DMS114 treated with DMSO at 0.1 percent for 48 hours (cell line): ENCODE measurements around the gene PSMD5.
A peak's percentile ranks its signal among the peaks of the same experiment; 100 is the strongest.
"Not testable (repeated sequence)": the region's sequence is repeated elsewhere in the genome, so short reads cannot be mapped to it uniquely, and the experiment has no call there.

Experiments used
- DNase-seq: peaks from one replicate; lab custom pipeline; 2025; ENCODE audit not compliant: unreplicated experiment; lab: John Stamatoyannopoulos, UW

Gene PSMD5

DNA sequence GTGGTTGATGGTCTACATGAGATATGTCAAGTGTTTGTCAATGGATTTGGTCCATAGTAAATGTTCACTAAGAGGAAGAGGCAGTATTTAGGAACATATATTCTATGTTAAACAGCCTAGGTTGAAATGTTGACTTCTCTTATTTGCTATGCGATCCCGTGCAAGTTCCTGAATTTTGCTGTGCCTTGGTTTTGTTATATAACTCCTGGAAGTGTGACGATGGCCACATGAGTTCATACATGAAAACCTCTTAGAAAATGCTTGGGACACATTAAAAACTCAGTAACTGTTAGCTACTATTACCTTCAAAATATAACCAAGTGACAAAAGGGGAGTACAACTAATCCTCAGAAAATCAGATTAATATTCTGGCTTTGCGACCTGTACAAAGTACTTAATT is 27.6 kb downstream of the PSMD5 start:
- no peak for DNase-seq

DNA sequence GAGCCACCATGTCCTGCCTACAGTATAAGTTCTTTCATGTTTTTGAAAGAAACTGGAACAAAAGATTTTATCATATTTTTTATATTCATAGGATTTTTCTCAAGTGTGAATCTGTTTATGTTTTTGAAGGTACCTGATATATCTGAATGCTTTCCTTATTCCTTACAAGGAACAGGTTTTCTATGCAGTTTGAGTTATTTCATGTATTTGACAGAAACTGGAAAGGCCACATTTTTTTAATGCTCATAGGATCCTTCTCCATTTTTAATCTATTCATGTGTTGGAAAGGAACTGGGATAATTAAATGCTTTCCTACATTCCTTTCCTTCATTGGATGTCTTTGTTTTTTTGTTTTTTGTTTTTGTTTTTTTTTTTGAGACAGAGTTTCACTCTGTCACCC is 33.8 kb downstream of the PSMD5 start:
- DNase-seq, result no peak

DNA sequence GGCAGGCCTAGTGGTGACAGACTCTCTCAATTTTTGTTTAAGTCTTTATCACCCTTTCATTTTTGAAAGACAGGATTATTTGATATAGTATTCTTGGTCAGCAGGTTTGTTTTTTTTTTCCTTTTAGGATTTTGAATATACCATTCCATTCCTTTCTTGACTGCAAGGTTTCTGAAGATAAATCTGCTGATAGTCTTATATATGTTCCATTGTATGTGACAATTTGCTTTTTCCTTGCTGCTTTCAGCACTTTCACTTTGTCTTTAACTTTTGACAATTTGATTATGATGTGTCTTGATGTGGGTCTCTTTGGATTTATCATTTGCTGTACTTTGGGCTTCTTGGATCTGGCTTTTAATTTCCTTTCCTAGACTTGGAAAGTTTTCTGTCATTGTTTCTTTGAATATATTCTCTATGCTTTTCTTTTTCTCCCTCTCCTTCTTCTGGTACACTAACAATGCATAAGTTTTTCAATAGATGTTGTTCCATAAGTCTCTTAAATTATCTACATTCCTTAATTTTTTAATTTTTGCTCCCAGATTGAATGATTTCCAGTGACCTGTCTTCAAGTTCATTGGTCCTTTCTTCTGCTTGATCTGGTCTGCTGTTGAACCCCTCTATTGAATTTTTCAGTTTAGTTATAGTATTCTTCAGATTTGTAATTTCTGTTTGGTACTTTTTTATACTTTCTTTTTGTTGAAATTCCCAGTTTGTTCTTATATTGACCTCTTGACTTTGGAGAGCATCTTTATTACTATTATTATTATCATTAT is 34.9 kb downstream of the PSMD5 start:
- DNase-seq, result no peak

DNA sequence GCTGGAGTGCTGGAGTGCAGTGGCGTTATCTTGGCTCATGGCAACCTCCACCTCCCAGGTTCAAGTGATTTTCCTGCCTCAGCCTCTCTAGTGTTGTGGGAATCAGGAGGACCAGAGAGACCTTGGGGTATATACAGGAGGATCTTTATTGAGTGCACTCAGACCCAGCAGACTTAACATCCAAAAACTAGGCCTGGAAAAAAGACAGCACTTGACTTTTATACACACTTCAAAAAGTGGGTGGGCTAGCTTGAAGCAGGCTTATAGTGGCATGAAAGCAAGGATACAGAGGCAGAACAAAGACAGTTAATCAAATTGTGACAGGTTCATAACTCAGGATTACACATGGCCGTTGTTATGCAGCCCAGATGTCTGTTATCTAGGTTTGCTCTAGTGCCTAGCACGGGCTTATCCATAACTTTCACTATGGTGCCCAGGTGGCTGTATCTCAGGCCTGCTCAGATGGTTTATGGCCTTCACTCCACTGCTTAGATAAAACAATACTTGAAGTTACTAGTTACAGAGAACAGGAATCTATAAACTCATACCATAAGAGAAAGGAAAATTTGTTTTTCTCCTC is 37.8 kb downstream of the PSMD5 start:
- DNase-seq, result not testable (repeated sequence)

DNA sequence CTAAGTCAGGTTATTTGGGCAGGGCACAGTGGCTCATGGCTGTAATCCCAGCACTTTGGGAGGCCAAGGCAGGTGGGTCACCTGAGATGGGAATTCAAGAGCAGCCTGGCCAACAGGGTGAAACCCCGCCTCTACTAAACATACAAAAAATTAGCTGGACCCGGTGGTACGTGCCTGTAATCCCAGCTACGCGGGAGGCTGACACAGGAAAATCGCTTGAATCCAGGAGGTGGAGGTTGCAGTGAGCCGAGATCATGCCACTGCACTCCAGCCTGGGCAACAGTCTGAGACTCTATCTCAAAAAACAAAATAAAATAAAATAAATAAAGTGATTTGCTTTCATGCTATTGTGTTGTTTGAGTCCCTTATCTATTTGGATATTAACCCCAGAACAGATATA is 41.3 kb downstream of the PSMD5 start:
- DNase-seq, result no peak

DNA sequence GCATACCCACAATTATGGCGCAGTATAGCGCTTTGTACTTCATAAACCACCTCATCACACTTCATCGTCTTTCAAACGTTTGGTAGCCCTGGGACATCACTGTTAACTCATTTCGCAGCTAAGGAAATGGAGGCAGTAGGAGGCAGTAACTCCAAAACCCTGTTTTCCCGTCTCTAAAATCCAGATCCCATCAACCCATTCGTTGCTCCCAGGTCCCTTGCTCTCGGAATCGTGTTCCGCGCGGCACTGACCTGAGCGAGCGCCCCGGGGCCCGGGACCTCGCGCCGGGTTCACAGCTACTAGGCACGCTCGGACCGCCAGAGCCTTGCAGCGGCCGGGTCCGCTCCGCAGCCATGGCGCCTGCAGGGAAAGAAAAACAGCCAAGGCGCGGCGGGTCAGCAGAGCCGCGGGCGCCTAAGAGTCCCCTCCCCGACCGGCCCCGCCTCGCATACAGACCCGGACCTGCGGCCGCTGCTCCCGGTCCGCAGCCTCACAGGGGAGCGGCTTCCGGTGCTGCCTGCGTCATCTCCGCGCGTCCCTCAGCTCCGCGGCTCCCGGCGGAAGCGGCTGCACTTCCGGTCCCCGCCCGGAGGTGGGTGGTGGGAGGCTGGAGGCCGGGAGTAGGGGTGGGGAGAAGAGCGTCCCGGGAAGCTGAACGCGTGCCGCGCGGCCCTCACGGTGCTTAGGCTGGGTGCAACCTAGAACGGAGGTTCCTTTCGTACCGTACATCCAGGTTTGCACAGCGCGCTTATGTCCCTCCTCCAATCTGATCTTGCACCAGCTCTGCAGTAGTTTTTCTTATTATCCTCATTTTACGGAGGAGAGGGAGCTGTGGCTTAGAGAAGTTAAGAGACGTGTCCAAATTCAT is 49.6 kb downstream of the PSMD5 start, which contains the start of gene FBXW2:
Gene FBXW2 (minus strand): TSS at position 519 of the 868 bp plus-strand sequence. CDS start 5,158 bp downstream, outside the sequence.
- DNase-seq, result peak; percentile 65

DNA sequence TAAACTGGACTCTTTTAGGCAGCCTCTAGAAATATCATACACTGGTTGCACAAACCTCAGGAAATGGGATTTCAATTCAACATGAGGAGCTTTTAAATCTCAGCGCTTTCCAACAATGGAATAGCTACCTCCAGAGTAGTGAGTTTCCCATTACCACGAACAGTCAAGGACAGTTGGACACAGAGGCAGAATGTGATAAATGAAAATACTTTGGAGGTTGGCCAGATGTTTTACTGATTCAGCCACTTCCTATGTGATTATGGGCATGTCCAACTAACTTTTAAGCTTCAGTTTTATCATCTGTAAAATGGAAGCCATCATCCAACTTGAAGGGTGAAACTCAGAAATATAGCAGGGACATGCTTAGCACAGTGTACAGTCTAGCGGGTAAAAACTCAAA is 51.6 kb downstream of the PSMD5 start:
- no peak for DNase-seq

DNA sequence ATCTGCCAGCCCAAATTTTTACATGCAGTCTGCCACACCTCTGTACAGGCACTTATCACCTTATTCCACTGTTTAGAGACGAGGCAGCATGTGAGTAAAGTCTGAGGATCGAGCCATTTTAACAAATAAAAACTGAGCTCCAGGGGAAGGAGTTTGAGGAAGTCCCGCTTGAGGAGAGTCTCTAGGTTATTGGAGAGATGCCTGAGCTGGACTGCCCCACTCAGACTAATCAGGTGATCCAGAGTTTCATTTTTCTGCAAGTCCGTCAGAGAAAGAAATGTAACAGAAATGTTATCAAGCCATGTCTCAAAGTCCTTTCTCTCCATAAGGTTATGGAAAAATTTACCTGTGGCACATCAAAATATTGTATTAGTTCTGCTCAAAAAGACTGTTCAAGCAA is 54.8 kb downstream of the PSMD5 start:
- DNase-seq, result no peak

DNA sequence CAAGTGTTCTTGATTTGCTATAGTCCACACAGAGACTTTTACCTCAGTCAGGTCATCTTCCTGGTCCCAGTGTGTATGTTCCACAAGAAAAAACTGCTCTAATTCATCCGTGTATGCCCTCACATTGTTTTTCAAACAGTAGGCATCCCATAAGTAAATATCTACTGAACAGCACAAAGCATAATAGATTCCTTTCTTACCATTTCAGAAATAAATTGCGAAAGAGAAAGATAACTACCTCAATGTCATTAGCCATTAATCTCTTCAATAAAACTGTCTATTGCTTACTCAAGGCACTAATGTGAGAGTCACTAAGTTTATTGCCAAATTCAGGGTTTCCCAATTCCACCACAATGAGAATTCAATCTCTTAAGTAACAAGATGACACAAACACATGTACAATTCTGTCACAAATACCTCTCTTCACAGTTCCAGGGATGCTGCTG is 59.1 kb downstream of the PSMD5 start:
- DNase-seq, result no peak

DNA sequence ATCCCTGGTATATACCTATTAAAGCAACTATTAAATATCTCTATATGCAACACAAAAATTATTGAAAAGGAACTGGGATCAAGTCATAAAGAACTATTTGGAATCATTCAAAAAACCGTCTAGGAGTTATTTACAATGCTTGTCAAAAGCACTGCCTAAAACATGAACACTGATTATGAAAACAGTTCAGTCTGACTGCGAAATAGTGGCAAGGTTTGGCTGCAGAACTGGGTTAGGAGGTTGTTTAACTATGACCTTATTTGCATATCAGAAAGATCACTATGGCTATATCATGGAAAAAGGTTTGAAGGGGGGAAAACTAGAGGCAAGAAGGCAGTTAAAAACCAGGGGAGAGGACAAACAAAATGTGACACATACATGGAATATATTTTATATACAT is 61.5 kb downstream of the PSMD5 start:
- DNase-seq, result no peak

DNA sequence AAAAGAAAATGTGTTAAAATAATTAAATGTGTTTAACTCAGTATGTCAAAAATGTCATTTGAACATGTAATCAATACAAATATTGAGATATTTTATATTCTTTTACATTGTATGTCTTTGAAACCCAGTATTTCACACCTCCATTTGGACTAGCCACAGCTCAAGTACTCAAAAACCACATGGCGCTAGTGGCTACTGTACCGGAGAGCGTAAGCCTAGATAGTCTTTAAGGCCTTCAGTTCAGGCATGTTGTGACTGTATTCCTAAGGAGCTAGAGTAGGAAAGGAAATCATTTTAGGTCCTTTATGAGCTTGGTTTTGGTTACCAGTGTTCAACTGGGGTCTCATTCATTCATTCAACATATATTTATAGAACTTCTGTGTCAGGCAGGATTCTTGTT is 62.4 kb downstream of the PSMD5 start:
- no peak for DNase-seq

DNA sequence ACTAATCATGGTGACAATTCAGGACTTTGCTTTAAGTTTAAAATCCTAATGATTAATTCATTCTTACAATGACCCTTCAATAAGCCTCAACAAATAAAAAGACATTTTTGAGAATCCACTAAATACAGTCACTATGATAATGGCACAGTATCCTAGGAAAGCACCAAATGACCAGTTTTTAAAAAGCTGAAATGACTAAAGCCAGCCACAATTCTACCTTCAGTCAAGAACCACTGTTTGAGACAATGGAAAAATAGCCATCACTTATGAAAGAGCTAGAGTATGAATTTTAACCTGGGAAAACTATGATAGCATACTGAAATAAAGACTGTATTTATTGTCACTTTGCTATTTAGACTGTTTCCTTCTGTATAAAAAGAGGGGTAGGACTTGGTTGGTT is 63.5 kb downstream of the PSMD5 start:
- DNase-seq, result no peak

DNA sequence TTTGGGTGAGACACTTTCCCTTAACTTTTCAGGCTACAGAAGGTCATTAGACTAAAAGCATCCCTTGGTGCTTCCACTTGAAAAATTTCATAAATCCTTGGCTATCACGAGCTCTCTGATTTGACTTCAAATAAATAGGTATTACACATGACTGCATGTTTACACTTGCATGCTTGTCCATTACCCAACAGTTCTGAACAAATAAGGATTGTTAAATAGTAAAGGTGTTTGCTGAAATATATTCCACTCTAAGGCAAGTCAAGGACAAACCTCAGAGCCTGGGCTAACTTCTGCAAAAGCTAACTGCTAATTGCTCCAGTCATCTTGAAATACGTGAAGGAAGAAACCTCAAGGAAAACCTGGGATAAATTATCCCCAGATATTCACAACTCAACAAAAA is 64.0 kb downstream of the PSMD5 start:
- no peak for DNase-seq

DNA sequence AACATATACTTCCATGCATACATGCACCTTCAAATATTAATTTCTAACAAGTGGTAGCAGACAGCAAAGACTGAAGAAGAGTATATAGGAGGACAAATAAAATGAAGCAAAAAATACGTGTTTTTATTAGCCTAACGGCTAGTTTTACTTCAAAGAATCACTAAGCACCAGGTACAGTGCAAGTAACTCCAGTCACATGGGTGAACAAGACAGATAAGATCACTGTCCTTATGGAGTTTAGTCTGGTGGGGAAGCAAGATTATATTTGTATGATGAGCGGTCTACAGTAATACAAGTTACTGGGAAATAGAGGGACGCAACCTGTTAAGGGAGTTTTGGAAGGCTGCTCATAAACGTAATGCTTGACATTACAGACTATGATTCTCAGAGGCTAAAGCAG is 65.5 kb downstream of the PSMD5 start:
- DNase-seq, result no peak

DNA sequence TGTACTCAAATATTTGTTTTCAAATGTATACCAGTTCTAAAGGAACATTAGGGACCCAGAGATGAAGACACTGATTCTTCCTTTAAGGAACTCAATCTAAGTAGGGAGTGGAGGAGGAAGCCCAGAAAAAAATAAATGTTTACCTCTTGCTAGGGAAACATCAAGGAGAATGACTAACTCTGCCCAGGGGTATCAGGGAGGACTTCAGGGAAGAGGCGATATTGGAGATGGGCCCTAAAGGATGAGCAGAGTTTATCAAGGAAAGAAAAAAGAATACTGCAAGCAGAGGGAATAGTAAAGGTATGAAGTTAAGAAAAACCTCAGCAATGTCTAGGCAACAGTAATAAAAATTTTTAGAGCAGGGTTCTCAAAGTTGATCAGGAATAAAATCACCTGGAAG is 65.9 kb downstream of the PSMD5 start:
- no peak for DNase-seq

DNA sequence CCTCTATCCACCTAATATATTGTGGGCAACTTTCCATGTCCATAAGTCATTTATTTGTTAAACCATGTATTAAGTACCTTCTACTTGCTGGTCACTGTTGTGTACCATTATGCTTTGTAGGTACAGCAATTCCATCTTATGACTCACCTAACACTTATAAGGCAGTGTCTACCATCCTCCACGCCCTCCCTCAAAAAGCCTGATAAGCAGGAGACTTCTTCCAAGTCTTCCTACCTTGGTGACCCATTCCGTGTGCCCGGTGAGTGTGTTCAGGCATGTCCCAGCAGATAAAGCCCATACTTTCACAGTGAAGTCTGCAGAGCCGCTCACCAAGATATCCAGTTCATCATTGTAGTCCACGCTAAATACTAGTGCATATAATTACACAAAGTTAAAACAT is 66.9 kb downstream of the PSMD5 start:
- no peak for DNase-seq

DNA sequence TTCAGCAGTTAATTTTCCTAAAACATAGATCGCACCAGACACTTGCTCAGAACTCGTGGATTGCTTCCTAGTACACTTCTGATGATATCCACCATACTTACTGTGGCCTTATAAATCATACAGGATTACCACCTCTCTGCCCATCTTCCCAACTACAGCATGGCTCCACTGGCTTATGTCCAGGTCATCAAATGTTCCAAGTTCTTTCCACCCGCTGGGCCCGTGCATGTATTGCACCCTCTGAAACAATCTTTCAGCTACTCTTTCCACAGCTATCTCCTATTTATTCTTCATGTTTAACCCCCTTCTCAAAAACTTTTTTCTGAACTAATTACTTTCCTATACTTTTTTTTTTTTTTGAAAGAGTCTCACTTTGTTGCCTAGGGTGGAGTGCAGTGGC is 68.0 kb downstream of the PSMD5 start:
- DNase-seq, result peak; percentile 4

DNA sequence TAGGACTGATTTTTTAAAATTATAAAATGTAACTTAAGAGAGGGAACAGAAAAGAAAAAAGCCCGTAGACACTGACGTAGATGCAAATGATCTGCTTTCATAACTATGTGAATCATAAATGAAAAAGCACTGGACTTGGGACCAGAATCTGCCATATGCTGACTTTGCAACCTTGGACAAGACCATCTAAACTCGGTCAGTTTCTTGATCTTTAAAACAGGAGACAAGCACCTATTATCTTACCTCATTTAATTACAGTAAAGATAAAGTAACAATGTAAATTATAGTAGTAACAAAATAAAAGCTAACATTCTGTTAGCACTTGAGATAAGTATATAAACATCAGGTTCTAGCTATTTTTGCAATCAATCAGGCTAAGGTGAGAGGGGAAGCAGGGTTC is 69.5 kb downstream of the PSMD5 start:
- no peak for DNase-seq

DNA sequence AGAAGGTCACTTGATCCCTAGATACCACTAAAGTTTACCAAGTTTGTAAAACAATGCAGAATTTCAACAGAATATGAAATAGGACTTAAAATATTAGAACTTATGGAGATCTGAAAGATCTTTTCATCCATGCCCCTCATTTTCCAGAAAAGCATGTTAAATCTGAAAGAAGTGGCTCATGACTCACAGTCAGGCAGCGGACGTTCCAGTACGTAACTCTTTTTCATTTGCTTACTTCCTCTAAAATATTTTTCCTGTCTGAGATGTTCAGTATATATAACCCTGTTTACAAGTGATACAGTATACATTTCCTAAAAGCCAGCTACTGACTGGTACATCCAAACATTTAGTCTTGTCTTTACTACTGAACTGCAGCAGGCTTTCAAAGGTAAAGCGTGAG is 71.8 kb downstream of the PSMD5 start:
- DNase-seq, result no peak

DNA sequence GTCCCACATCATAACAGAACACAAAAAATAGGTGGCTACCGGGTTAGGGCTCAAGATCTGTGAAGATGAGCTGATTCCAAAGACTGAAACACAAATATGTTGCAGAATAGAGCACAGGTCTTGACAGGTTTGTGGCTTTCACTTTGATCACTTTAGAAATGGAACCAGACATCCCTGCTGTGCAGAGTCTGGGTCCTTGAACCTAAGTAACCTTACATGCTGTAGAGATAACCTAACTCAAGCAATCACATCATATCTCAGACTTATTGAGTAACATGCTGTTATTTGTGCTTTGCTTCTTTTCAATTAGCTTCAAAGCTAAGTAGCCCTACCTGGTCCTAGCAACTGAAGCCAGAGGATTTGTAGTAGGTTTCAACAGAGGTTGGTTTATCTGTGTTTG is 73.8 kb downstream of the PSMD5 start:
- DNase-seq, result no peak

DNA sequence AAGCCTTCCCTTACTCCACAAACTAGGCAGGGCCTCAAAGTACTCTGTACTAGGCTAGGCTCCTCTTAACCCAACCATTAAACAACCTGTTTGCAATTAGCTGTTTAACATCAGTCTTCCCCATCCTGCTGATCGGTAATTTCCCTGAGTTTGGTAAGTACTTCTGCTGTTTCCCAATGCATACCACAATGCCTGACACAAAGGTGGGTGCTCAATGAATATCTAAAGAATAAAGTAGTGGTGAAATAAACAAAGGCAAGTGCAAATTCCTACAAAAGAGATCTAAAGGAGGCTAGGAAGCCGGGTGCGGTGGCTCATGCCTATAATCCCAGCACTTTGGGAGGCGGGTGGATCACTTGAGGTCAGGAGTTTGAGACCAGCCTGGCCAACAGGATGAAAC is 74.5 kb downstream of the PSMD5 start:
- no peak for DNase-seq

DNA sequence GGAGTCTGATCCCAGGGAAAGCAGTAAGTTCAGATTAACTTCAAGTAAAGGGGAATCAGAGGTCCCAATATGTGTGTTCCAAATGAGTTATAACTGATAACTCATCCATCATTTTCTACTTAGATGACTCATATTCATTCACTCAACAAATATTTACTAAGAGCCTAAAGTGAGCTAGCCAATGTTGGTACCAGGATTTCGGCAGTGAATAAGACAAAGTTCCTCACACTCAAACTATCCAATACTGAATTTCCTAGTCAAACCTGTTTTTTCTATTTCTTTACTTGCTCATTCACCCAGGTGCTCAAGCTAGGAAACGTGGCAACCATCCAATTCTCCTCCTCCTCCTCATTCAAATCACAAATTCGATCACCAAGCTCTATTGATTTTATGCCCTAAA is 75.3 kb downstream of the PSMD5 start:
- no peak for DNase-seq
